ENCODE data around the gene PTPN3.
A peak's percentile ranks its signal among the peaks of the same experiment; 100 is the strongest.

PTPN3 gene

GRCh38 chr9:109475526-109475925, 22.6 kb downstream of the PTPN3 start:
- no peak for DNase-seq

- no peak for DNase-seq
Measured at GRCh38 chr9:109474944-109475343, 23.2 kb downstream of the PTPN3 start.

GRCh38 chr9:109474170-109474569, 23.9 kb downstream of the PTPN3 start:
- DNase-seq: no peak

GRCh38 chr9:109473329-109473728, 24.8 kb downstream of the PTPN3 start:
- no peak for DNase-seq

- DNase-seq: no peak
Measured at GRCh38 chr9:109471475-109472393, 26.4 kb downstream of the PTPN3 start.

- peak in 3 of 4 experiments; percentile 6 to 46 (median 11) for DNase-seq
Measured at GRCh38 chr9:109469646-109470358, 28.3 kb downstream of the PTPN3 start.

- no peak for DNase-seq
Measured at GRCh38 chr9:109468927-109469326, 29.2 kb downstream of the PTPN3 start.

- DNase-seq: no peak
Measured at GRCh38 chr9:109467936-109468335, 30.2 kb downstream of the PTPN3 start.

- DNase-seq: no peak
Measured at GRCh38 chr9:109466623-109467590, 31.2 kb downstream of the PTPN3 start.

- DNase-seq: no peak
Measured at GRCh38 chr9:109463924-109464625, 34.0 kb downstream of the PTPN3 start.

- DNase-seq: no peak
Measured at GRCh38 chr9:109460576-109460975, 37.5 kb downstream of the PTPN3 start.

GRCh38 chr9:109459423-109459822, 38.7 kb downstream of the PTPN3 start:
- no peak for DNase-seq

- DNase-seq: no peak
Measured at GRCh38 chr9:109458453-109459211, 39.5 kb downstream of the PTPN3 start.

- DNase-seq: no peak
Measured at GRCh38 chr9:109456811-109457210, 41.3 kb downstream of the PTPN3 start.

- DNase-seq: no peak
Measured at GRCh38 chr9:109455861-109456260, 42.2 kb downstream of the PTPN3 start.

- DNase-seq: no peak
Measured at GRCh38 chr9:109455391-109455790, 42.7 kb downstream of the PTPN3 start.

- DNase-seq: no peak
Measured at GRCh38 chr9:109454601-109455155, 43.4 kb downstream of the PTPN3 start.

GRCh38 chr9:109454041-109454440, 44.1 kb downstream of the PTPN3 start:
- no peak for DNase-seq

- no peak for DNase-seq
Measured at GRCh38 chr9:109453210-109453842, 44.8 kb downstream of the PTPN3 start.

- no peak for DNase-seq
Measured at GRCh38 chr9:109452761-109453160, 45.3 kb downstream of the PTPN3 start.
